Brain pericyte (primary cell): ENCODE results near the gene OR2AT4.
"Not testable (repeated sequence)": the region's sequence is repeated elsewhere in the genome, so short reads cannot be mapped to it uniquely, and the experiment has no call there.

Experiments
- DNase-seq: peaks from one replicate; pipeline ENCODE4 v3.0.0-alpha.2; 2012; ENCODE audit warnings: low read depth, low spot score

OR2AT4 gene

DNA sequence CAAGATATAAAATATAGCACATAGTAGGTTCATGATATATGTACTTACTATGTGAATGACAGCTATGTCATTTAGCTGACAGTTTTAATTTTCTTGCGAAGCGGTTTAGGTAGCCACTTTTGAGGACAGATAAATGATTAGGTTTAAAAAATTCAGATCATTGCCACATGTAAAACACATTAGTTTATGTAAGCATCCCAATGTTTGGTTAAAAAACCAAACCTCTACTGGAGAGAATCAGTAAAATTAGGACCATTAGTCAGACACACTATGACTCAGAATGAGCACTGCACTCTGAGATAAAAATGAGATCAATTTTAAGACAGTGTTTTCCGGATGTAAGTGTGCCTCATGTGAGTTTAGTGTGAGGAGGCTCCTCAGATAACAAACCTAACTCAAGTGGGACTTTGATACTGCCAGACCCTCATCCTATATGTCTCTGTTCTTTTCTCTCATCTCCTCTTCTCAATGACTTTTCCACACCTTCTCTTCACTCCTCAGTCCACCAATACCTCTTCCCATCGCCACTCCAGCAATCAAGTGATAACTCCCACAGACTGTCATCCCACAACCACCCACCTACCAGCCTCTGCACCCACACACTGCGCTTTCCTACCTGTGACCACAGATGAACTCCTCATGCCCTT is 6.8 kb upstream of the OR2AT4 start:
- no peak for DNase-seq

DNA sequence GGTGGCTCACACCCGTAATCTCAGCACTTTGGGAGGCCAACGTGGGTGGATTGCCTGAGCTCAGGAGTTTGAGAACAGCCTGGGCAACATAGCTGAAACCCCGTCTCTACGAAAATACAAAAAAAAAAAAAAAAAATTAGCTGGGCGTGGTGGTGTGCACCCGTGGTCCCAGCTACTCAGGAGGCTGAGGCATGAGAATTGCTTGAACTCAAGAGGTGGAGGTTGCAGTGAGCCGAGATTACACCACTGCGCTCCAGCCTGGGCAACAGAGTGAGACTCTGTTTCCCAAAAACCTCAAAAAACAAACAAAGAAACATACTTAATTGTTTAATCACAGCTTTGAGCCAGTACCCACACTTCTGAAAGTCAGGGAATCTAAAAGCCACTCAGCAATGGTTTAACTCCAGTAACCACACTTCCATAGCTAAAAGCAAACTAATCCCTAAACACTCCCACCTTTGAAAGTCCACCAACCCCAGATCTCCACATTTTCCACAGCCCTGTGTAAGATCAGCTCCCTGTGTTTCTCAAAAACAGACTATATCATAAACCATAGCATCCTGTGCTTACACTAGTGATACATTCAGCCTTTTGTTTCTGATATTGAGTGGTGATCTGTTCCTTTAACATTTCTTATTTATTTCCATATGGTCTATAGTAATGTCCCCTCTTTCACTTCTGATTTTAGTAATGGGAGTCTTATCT is 4.9 kb upstream of the OR2AT4 start:
- DNase-seq = no peak

DNA sequence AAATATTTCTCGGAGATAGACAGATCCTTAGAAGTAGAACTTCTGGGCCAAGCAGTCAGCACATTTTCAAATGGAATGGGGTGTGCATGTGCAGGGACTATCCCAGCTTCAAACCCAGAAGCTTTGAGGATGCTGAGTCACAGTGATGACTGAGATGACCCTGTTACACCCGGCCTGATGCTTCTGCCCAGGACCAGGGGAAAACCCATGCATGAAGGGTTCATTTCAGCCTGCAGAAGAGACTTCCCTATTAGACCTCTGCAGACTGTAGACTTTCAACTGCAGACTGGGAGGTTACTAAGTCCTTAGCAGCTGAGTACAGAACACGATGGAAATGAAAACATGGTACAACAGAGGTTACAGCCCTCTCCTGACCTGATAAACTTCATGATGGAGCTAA is 3.6 kb upstream of the OR2AT4 start:
- no peak for DNase-seq

DNA sequence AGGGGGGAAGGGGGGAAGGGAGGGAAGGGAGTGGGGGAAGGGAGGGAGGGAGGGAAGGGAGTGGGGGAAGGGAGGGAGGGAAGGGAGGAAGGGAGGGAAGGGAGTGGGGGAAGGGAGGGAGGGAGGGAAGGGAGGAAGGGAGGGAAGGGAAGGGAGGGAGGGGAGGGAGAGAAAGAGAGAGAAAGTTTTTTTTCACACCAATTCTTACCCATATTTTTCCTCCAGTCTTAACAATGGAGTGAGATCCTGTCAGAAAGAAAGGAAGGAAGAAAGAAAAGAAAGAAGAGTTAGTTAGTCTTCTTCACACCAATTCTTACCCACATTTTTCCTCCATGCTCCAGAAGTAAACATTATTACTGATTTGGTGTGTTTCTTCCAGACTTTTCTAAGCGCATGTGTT is 3.0 kb upstream of the OR2AT4 start:
- DNase-seq = no peak

DNA sequence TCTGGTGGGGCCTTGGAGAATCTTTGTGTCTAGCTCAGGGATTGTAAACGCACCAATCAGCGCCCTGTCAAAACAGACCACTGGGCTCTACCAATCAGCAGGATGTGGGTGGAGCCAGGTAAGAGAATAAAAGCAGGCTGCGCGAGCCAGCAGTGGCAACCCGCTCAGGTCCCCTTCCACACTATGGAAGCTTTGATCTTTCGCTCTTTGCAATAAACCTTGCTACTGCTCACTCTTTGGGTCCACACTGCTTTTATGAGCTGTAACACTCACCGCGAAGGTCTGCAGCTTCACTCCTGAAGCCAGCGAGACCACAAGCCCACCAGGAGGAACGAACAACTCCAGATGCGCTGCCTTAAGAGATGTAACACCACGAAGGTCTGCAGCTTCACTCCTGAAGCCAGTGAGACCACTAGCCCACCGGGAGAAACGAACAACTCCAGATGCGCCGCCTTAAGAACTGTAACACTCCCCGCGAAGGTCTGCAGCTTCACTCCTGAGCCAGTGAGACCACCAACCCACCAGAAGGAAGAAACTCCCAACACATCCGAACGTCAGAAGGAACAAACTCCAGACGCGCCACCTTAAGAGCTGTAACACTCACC is 2.3 kb upstream of the OR2AT4 start:
- DNase-seq = not testable (repeated sequence)

DNA sequence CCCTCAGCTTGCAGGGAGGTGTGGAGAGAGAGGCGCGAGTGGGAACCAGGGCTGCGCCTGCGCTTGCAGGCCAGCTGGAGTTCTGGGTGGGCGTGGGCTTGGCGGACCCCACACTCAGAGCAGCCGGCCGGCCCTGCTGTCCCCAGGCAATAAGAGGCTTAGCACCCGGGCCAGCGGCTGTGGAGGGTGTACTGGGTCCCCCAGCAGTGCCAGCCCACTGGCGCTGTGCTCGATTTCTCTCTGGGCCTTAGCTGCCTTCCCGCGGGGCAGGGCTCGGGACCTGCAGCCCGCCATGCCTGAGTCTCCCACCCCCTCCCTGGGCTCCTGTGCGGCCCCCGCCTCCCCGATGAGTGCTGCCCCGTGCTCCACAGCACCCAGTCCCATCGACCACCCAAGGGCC is 1.5 kb upstream of the OR2AT4 start:
- not testable (repeated sequence) for DNase-seq

DNA sequence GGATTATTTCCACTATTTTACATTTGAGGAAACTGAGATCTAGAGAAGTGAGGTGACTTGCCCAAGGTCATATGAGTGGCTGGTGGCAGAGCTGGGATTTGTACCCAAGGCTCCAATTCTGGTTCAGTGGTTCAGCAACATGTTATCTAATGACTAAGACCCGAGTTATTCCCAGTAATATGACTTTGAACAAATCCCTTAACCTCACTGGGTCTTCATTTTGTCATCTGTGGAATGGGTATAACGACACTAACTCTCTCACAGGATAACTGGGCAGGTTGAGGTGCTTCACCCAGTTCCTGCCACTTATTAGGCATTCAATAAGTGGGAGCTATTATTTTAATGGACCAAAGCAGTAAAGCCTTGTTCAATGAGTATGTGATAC is 489 bp upstream of the OR2AT4 start:
- no peak for DNase-seq

DNA sequence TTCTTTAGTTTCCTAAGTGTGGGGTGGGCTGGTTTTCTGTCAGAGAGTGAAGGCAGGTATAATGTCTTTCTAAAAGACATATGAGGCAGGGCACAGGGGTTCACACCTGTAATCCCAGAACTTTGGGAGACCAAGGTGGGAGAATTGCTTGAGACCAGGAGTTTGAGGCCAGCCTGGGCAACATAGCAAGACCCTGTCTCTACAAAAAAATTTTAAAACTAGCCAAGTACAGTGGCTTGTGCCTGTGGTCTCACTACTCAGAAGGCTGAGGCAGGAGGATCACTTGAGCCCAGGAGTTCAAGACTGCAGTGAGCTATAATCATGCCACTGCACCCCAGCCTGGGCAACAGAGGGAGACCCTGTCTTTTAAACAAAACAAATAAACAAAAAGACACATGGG is 2.3 kb downstream of the OR2AT4 start:
- DNase-seq = not testable (repeated sequence)

DNA sequence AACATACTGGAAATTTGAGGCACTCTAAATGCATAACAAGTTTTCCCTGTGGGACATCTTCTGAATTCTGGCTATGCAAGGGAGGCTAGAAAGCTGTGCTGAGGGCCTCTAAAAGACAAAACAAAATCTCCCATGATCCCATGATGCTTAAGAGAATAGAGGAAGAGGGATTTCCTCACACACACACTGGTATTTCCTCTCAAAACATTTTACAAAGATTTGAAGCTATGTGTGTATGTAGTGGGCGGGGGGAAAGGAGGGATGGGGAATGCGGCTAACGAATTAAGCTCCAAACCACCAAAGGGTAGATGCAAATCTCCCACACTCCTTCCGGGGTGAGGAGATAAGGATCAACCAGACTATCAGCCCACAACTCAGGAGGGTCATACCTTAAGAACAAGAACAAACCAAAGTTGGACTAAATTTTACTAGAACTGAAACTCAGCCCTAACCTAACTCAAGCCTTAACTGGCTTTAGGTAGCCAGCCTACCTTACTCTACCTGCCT is 6.0 kb downstream of the OR2AT4 start:
- DNase-seq = no peak

DNA sequence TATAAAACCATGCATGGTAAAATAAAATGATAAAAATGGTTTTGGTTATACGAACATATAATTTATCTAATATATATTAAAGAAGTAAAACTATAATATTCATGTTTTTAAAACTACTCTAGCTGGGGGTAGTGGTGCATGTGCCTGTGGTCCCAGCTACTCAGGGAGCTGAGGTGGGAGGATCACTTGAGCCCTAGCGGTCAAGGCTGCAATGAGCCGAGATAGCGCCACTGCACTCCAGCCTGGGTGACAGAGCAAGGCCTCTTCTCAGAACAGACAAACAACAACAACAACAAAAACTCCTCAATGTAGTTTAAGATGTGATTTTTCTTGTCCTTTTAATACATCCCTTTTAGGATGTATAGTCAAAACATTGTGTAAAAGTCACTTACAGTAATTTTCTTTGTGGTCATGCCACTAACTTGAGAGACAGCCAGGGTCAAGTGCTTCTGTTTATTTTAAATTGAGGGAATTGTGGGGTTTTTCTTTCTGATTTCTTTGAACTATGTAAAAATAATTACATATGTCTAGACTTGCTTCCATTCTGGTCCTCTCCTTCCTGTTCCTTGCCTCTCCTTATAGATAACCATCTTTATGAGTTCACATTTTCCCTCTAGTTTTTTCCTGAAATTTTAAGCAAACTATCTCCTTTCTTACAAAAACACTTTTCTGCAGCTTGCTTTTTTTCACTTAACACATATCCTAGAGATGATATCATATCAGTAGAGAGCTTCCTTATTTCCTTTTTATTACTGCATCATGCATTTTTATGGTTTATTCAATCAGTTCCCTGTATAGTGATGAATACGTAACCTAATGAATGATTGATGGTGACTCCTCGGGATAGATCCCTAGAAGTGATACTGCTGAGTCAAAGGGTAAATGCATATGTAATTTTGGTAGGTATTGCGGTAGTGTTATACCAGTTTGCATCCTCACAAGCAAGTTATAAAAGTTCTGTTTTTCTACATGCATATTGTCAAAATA is 9.1 kb downstream of the OR2AT4 start:
- DNase-seq = no peak

DNA sequence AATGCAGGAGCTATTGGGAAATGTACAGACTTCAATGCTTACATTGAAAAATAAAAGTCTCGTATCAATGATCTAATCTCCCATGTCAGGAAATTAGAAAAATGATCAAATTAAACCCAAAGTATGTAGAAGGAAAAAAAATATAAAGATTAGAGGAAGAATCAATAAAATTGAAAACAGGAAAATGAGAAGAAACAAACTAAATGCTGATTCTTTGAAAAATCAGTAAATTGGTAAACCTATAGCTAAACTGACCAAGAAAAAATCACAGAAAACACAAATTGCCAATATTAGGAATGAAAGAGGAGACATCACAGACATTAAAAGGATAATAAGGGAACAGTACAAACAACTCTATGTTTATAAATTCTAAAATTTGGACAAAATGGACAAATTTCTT is 11.8 kb downstream of the OR2AT4 start:
- no peak for DNase-seq

DNA sequence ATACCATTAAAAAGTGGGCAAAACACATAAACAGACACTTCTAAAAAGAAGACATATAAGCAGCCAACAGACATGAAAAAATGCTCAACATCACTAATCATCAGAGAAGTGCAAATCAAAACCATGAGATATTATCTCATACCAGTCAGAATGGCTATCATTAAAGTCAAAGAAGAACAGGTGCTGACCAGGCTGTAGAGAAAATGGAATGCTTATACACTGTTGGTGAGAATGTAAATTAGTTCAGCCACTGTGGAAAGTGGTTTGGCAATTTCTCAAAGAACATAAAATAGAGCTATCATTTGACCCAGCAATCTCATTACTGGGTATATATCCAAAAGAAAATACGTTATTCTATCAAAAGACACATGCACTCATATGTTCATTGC is 13.5 kb downstream of the OR2AT4 start:
- no peak for DNase-seq

DNA sequence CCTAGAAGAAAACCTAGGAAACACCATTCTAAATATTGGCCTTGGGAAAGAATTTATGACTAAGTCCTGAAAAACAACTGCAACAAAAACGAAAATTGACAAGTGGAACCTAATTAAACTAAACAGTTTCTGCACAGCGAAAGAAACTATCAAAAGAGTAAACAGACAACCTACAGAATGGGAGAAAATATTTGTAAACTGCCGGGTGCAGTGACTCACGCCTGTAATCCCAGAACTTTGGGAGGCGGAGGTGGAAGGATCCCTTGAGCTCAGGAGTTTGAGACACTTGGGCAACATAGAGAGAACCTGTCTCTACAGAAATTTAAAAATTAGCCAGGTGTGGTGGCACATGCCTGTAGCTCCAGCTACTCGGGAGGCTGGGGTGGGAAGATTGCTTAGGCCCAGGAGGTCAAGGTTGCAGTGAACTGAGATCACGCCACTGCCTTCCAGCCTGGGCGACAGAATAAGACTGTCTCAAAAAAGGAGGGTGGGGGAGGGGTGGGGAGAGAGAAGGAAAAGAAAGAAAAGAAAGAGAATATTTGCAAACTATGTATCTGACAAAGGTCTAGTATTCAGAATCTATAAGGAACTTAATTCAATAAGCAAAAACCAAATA is 14.0 kb downstream of the OR2AT4 start:
- DNase-seq = no peak

DNA sequence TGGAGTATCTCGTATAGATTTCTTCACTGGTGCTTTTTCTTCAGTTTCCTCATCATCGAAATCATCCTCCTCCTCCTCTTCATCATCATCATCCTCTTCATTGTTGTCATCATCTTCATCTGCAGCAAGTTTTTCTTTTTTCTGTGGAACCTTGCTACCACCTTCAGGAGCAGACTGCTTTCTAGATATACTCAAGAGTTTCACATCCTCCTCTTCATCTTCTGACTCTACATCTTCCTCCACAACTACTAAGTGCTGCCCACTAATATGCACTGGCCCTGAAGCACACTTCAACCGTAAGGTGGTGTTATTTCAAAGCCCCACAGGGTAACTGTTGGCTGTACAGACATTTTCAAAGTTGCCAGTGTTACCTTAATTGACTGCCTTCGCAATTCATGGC is 17.1 kb downstream of the OR2AT4 start:
- no peak for DNase-seq

DNA sequence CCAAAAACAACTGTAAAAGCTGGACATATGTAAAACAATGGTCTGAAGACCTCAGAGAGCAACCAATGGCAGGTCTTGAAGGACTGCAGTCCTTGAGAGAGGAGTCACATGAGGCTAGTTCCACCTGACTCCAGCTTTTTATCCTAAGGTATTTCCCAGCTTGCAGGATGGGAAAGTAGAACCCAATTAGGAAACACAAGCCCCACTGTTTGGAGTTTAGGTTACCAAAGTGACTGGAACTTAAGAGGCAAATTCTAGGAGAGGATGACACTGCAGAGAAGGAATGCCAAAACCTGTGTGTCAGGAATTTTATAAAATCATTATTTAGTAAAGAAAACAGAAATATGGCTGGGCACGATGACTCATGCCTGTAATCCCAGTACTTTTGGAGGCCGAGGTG is 18.4 kb downstream of the OR2AT4 start:
- no peak for DNase-seq

DNA sequence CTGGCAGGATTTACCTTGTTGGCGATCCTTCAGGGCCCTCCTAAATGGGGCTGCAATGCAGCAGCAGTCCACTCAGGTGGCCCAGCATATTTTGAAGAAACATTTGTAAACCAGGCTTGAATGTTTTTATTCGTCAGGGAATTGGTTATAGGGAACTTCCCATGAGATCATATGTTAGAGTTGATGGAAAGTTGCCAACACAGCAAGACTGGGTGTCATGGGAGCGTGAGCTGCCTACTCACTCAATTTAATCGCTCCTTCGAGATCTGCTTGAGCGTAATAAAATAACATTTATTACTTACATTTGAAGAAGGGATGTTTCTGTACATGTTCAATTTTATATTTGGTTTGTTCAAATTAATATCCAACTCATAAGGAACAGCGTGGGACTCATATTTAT is 19.4 kb downstream of the OR2AT4 start:
- DNase-seq = no peak

DNA sequence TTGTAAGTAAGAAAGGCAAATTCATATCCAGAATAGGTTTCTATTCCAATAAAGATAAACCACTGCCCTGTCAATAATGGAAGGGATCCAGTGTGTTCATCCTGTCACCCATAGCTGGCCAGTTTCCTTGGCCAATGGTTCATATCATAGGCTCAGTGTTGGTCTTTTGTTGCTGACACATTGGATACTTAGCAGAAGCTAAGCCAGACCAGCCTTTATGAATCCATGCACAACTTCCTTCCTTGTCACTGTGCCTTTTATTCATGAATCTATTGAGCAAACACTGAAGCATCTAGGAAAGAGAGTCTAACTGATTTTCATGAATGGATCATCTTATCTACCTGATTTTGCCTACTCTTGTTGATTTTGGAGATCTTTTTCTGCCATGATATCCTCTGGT is 20.0 kb downstream of the OR2AT4 start:
- no peak for DNase-seq

DNA sequence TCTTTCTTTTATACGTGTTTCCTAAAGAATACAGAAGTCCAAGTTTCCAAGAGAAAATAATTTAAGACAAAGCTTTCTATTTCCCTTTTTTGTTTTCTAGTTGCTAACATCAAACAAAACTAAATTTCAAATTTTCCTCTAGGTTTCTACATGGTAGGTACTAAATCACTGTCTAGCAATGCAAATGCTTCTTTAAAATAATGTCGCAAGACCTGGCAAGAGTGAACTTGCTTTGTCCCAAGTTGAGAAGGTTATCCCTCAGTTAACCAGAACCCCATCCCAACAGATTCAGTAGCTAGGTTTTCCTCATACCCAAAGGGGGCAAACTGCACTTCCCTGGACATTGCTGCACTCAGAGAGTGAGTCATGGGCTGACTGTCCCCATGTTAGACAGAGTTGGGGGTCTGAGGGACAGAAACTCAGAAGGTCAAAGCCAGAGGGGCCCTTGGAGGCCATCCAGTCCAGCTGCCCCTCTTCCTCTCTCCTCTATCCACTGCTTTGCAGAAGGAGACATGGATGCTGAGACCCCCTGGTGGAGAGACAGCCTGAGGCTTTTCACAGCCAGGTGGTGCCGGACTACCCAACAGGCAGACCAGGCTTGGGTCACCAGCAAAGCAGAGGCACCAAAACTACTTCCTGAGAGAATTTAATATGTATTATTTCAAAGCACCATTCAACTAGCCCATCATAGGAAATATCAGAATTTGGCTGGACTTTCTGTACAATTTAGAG is 23.1 kb downstream of the OR2AT4 start:
- DNase-seq = no peak

DNA sequence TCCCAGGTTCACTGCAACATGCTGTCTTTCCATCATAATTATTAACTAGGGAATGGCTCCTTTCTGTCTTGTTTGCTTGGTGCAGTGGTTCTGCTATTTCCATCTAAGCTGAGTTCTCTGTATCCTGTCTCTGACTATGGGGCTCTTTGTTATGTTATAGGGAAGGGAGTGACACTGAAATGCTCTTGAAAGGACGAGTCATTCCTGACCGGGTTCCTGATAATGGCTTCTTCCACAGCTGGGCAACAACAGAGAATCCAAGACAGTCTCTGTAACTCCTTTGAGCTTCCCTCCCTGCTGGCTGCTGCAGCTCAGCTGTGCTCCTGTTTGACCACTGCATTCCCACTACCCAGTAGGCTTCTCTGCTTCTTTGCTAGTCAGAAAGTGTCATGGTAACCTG is 24.1 kb downstream of the OR2AT4 start:
- DNase-seq = no peak

DNA sequence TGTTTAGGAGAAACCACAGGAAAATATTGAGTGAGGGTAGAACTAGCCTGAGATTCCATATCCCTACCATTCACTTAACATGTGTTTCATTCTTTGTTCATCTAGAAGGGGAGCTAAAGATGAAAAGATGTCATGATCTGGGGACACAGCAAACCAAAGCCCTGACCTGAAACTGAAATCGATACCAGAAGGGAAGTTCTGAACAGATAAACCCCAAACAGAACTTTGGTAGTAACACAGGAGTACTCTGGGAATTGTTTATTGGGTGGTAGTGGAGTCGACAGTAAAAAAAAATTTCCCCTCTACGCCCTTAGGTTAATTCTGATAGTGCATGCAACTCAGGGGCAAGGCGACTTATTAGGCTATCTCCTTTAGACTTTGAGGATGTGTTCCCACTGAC is 27.2 kb downstream of the OR2AT4 start:
- no peak for DNase-seq

DNA sequence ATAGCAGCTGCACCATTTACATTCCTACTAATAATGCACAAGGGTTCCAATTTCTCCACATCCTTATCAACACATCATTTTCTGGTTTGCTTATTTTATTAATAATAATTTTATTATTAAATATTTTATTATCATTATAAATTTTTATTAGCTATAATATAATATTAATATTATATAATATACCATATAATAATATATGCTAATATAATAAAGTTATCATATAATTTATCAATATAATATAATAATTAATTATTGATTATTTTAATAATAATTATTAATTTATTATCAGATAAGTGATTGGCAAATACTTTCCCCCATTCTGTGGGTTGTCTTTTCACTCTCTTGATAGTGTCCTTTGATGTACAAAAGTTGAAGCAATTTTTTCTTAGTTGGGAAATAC is 27.7 kb downstream of the OR2AT4 start:
- DNase-seq = no peak
